H1 (cell line): ENCODE measurements around the gene KDM8.

Source experiments
- CTCF ChIP-seq, 3 experiments: IDR thresholded peaks; 1 replicate in 2 of 3; 2 replicates in 1 of 3; pipeline versions ENCODE4 v1.5.1 to v1.6.1; 2011; ENCODE audit warnings: low read length in 3 of 3, mild to moderate bottlenecking in 3 of 3, inconsistent platforms in 2 of 3, low read depth in 1 of 3, moderate library complexity in 1 of 3; ENCODE audit not compliant: insufficient read depth in 1 of 3; ENCODE audit errors: control extremely low read depth in 1 of 3
- EP300 ChIP-seq, 2 experiments: IDR thresholded peaks; 1 replicate in 1 of 2; 2 replicates in 1 of 2; pipeline ENCODE4 v1.6.1; 2011 to 2012; ENCODE audit warnings: low read depth in 2 of 2, low read length in 2 of 2, mild to moderate bottlenecking in 2 of 2, borderline replicate concordance in 1 of 2, inconsistent platforms in 1 of 2, moderate library complexity in 1 of 2
- GTF2F1 ChIP-seq: IDR thresholded peaks from 2 replicates; pipeline ENCODE4 v1.6.1; 2012; ENCODE audit warnings: low read depth, low read length, improper control_type of control experiment, borderline replicate concordance
- POLR2A ChIP-seq, 2 experiments: IDR thresholded peaks; 1 replicate in 1 of 2; 2 replicates in 1 of 2; pipeline ENCODE4 v1.6.1; 2011; ENCODE audit warnings: low read depth in 2 of 2, low read length in 2 of 2, mild to moderate bottlenecking in 2 of 2; ENCODE audit errors: control extremely low read depth in 1 of 2
- RFX5 ChIP-seq: IDR thresholded peaks from 2 replicates; pipeline ENCODE4 v1.6.1; 2011; ENCODE audit warnings: low read depth, low read length, improper control_type of control experiment, borderline replicate concordance

- TF ChIP-seq EP300 (IDR thresholded peaks at IDR 0.05; ENCODE audit: borderline replicate concordance in 1 of 2, low read depth in 2 of 2, low read length in 2 of 2) (no peak), GTF2F1 (no peak), POLR2A (IDR thresholded peaks at IDR 0.05; ENCODE audit: control extremely low read depth in 1 of 2, low read depth in 2 of 2, low read length in 2 of 2) (no peak), RFX5 (no peak), CTCF (IDR thresholded peaks at IDR 0.05; ENCODE audit: control extremely low read depth in 1 of 3, insufficient read depth in 1 of 3, low read depth in 1 of 3, low read length in 3 of 3) (no peak)
Measured at GRCh38 chr16:27220527-27220926, 17.2 kb downstream of the KDM8 start.
